ENCODE results near the gene LHFPL4. TPM values are rescaled to one million over a fixed set of nuclear protein-coding genes. Genes with fewer than 3 reads are reported as not detected.
"Not testable (repeated sequence)": the region's sequence is repeated elsewhere in the genome, so short reads cannot be mapped to it uniquely, and the experiment has no call there.

The LHFPL4 gene
- polyA plus RNA-seq, 4 donors = 0.03 to 0.13 (median 0.03) TPM; not detected in 1

- DNase-seq (ENCODE audit: low read depth in 4 of 4, low spot score in 2 of 4) = no peak
Measured at GRCh38 chr3:9548991-9549390, 4.6 kb downstream of the LHFPL4 start.

DNA sequence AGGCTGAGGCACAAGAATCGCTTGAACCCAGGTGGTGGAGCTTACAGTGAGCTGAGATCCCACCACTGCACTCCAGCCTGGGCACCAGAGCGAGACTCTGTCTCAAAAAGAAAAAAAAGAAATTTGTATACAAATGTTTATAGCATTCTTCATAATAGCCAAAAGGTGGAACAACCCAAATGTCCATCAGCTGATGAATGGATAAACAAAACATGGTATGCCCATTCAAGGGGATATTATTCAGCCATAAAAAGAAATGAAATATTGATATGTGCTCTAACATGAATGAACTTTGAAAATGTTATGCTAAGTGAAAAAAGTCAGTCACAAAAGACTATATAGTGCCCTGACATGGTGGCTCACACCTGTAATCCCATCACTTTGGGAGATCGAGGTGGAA is 11.4 kb downstream of the LHFPL4 start:
- no peak for DNase-seq (ENCODE audit: low read depth in 4 of 4, low spot score in 2 of 4)

- DNase-seq (ENCODE audit: low read depth in 4 of 4, low spot score in 2 of 4) = no peak
Measured at GRCh38 chr3:9536212-9536611, 17.4 kb downstream of the LHFPL4 start.

- no peak for DNase-seq (ENCODE audit: low read depth in 4 of 4, low spot score in 2 of 4)
Measured at GRCh38 chr3:9534429-9534828, 19.2 kb downstream of the LHFPL4 start.

- DNase-seq (ENCODE audit: low read depth in 4 of 4, low spot score in 2 of 4) = no peak
Measured at GRCh38 chr3:9525078-9525477, 28.5 kb downstream of the LHFPL4 start.

GRCh38 chr3:9514956-9515355 is 38.7 kb downstream of the LHFPL4 start:
- no peak for DNase-seq (ENCODE audit: low read depth in 4 of 4, low spot score in 2 of 4)

GRCh38 chr3:9514306-9514705 is 39.3 kb downstream of the LHFPL4 start:
- DNase-seq (ENCODE audit: low read depth in 4 of 4, low spot score in 2 of 4) = no peak

GRCh38 chr3:9512456-9513045 is 41.1 kb downstream of the LHFPL4 start:
- no peak for DNase-seq (ENCODE audit: low read depth in 4 of 4, low spot score in 2 of 4)

GRCh38 chr3:9508781-9509180 is 44.8 kb downstream of the LHFPL4 start:
- no peak for DNase-seq (ENCODE audit: low read depth in 4 of 4, low spot score in 2 of 4)

- no peak for DNase-seq (ENCODE audit: low read depth in 4 of 4, low spot score in 2 of 4)
Measured at GRCh38 chr3:9507586-9508578, 45.7 kb downstream of the LHFPL4 start.

DNA sequence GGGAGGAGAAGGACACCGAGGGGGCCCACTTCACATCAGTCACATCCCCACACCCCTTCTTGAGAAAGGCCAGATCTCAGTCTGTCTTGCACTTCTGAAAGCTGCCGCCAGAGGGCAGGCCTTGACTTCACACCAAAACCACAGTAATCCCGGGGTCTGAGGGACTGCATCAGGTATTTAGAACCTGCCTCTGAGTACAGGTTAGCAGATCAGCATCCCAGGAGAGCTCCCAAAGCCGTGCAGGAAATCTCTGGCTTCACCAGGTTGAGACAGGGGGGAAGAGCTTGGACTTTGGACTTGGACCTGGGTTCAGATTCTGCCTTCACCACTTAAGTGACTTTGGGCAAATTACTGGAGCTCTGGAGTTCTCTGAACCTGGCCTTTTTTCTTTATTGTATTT is 50.3 kb downstream of the LHFPL4 start:
- peak; percentile 23 to 47 (median 26) for DNase-seq (ENCODE audit: low read depth in 4 of 4, low spot score in 2 of 4)

GRCh38 chr3:9501226-9501625 is 52.4 kb downstream of the LHFPL4 start:
- DNase-seq (ENCODE audit: low read depth in 4 of 4, low spot score in 2 of 4) = no peak

DNA sequence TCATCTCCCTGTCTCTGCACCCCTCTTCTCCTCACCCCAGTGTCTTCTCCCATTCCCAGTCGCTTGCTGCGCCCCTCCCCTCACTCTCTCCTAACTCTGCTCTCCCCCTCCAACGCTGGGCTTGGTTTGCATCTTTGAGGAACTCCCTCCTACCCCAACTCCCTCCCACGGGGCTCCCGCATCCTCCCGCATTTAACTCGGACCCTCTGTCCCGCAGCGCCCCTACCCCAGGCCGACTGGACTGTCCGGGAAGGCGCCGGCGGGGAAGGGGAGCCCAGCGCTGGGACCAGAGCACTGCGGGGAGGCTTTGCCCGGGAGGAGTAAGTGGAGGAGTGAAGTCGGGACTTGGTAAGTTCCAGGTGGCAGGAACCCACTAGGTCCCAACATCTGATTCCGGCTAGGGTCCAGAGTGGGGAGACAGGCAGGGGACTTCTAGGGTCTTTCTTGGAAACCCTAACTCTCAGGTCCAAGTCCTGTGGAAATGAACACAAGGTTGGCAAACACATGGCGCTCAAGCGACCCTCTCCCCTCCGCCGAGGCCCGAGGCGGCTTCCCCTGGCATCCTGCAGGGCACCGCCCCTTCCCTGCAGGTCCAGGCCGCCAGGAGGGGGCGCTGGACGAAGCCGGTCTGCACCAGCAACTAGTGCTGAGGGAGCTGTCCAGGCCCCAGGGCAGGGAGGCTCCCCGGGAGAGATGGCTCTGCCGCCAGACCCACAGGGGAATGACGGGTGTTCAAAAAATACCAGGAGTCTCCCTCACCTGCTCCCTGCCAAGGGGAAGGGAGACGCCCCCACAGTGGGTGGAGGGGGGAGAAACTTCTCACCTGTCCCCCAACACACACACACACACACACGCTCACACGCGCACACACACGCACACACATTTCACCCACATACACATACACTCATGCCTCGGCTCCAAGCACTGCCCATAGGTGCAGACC is 53.2 kb downstream of the LHFPL4 start:
- peak in 3 of 4 donors; percentile 26 to 37 (median 34) for DNase-seq (ENCODE audit: low read depth in 4 of 4, low spot score in 2 of 4)

- no peak for DNase-seq (ENCODE audit: low read depth in 4 of 4, low spot score in 2 of 4)
Measured at GRCh38 chr3:9499455-9500107, 54.0 kb downstream of the LHFPL4 start.

DNA sequence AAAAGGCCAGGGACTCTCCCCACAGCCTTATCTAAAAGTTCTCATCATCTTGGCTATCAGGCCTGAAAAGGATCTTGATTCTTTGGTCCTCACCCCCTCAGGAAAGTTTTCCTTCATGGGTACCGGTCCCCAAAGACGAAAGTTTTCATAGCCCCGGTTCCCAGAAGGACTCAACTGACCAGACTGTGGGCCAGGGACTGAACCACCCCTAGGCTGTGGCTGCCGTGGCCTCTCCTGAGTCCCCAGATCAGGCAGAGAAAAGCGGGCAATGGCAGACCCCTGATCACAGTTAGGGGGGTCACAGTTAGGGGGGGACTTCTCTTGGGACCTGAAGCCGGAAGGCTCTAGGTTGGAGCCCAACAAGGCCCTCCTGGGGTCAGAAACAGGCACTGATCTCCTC is 54.8 kb downstream of the LHFPL4 start:
- no peak for DNase-seq (ENCODE audit: low read depth in 4 of 4, low spot score in 2 of 4)

DNA sequence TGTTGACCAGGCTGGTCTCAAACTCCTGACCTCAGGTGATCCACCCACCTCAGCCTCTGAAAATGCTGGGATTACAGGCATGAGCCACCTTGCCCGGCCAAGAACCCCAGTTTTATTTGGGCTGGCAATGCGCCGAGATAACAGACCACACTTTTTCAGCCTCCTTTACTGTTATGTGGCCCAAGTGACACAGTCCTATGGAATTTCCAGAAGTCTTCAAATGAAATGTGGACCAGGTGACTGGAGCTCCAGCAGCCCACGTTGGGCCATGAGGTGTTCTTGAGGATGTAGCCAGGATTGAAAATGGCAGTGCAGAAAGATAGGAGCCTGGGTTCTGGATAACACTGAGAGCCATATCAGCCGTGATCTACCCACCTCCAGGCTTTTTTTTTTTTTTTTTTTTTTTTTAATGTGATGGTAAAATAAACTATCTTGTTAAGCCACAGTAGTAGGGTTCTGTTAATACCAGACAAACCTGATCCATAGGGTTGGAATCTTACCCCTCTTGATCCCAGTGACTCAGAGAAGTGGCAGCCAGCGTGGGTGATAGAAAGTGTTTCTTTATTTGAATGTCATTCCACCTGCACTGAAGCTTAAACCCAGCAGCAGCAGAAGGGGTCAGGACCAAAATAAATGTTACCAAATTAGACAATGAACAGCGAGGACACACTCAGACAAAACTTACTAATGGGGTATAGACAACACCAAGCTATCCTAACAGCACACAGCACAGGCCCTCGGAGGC is 55.6 kb downstream of the LHFPL4 start:
- DNase-seq (ENCODE audit: low read depth in 4 of 4, low spot score in 2 of 4) = no peak

- no peak for DNase-seq (ENCODE audit: low read depth in 4 of 4, low spot score in 2 of 4)
Measured at GRCh38 chr3:9496893-9497292, 56.7 kb downstream of the LHFPL4 start.

GRCh38 chr3:9494036-9494435 is 59.6 kb downstream of the LHFPL4 start:
- not testable (repeated sequence) for DNase-seq (ENCODE audit: low read depth in 4 of 4, low spot score in 2 of 4)

DNA sequence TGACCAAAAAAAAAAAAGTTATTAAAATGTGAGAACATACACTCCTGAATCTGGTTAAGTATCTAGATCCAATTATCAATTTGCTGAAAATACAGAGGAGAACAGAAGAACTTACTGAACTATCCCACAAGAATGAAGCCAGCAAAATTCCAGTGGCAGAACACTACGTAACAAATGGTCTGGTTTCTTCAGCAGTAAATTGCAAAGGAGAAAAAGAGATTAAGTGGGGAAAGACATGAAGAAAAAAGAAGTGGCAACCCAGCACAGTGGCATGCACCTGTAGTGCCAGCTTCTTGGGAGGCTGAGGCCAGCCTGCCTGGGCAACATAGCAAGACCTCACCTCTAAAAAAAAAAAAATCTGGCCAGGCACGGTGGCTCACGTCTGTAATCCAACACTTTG is 62.1 kb downstream of the LHFPL4 start:
- DNase-seq (ENCODE audit: low read depth in 4 of 4, low spot score in 2 of 4) = no peak

DNA sequence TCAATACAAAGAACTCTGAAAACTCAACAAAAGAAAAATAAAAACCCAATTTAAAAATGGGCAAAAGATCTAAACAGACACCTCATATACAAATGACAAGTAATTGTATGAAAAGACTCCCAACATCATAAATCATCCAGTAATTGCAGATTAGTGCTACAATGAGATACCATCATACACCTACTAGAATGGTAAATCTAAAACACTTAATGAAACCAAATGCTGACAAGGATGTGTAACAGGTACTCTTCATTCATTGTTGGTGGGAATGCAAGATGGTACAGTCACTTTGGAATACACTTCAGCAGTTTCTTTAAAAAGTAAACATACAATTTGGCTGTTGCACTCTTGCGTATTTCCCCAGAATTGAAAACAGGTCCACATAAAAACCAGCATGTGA is 68.4 kb downstream of the LHFPL4 start:
- DNase-seq (ENCODE audit: low read depth in 4 of 4, low spot score in 2 of 4) = no peak

Measured in left renal cortex interstitium (tissue), 4 donors.